Endodermal cell (in vitro differentiated cells): Measurements from ENCODE around the gene VAV2. TPM values are rescaled to one million over a fixed set of nuclear protein-coding genes. Genes with fewer than 3 reads are reported as not detected.

ENCODE experiments used
- DNase-seq: peaks from one replicate; pipeline ENCODE4 v3.0.0-alpha.2; 2017
- H3K27ac ChIP-seq: 2 replicates; pipeline ENCODE4 v1.5.1; 2013; ENCODE audit warnings: mild to moderate bottlenecking, low read depth, low read length, moderate library complexity
- H3K27me3 ChIP-seq: 2 replicates; pipeline ENCODE4 v1.6.1; 2013; ENCODE audit warnings: mild to moderate bottlenecking, low read length, moderate library complexity; ENCODE audit not compliant: insufficient read depth, control insufficient read depth, poor library complexity, severe bottlenecking
- H3K36me3 ChIP-seq: 2 replicates; pipeline ENCODE4 v1.7.0; 2013; ENCODE audit warnings: mild to moderate bottlenecking, low read length, moderate library complexity; ENCODE audit not compliant: control insufficient read depth, insufficient read depth
- H3K4me1 ChIP-seq: one replicate; pipeline ENCODE4 v1.7.0; 2013; ENCODE audit warnings: low read length; ENCODE audit not compliant: control insufficient read depth, insufficient read depth
- H3K4me3 ChIP-seq: 2 replicates; pipeline ENCODE4 v1.5.1; 2013; ENCODE audit warnings: mild to moderate bottlenecking, low read length, moderate library complexity
- H3K9ac ChIP-seq: 2 replicates; pipeline ENCODE4 v1.6.1; 2013; ENCODE audit warnings: mild to moderate bottlenecking, low read length, moderate library complexity; ENCODE audit not compliant: poor library complexity, severe bottlenecking; ENCODE audit errors: extremely low read depth
- H3K9me3 ChIP-seq: 2 replicates; pipeline ENCODE4 v1.6.1; 2013; ENCODE audit warnings: mild to moderate bottlenecking, low read length, moderate library complexity; ENCODE audit not compliant: control insufficient read depth
- H3K27ac Mint-ChIP-seq: 2 replicates; pipeline ENCODE4 v1.8.0; 2020; ENCODE audit warnings: mixed read lengths
- H3K27me3 Mint-ChIP-seq: 2 replicates; pipeline ENCODE4 v1.8.0; 2021; ENCODE audit warnings: mild to moderate bottlenecking, mixed read lengths; ENCODE audit not compliant: insufficient read depth
- H3K36me3 Mint-ChIP-seq: 2 replicates; pipeline ENCODE4 v1.8.0; 2020; ENCODE audit warnings: low read depth, mixed read lengths
- H3K4me1 Mint-ChIP-seq: 2 replicates; pipeline ENCODE4 v1.8.0; 2020; ENCODE audit warnings: mixed read lengths
- H3K4me3 Mint-ChIP-seq: 2 replicates; pipeline ENCODE4 v1.8.0; 2020; ENCODE audit warnings: mild to moderate bottlenecking, moderate library complexity, mixed read lengths
- H3K9me3 Mint-ChIP-seq: 2 replicates; pipeline ENCODE4 v1.8.0; 2020; ENCODE audit warnings: mild to moderate bottlenecking, mixed read lengths
- WGBS, 2 experiments: methylation state at CpG; one replicate each; pipeline versions ENCODE4 v1.1.5 to v1.1.7; 2013; ENCODE audit warnings: missing lambda C conversion rate in 2 of 2, mixed read lengths in 1 of 2; ENCODE audit not compliant: insufficient coverage in 1 of 2, insufficient read length in 1 of 2; 5-methylcytosine and 5-hydroxymethylcytosine counted together
- total RNA-seq, 2 donors: library from RNA; stranded (reverse); fragmentation: NEBNext Ultra II Directional in 1 of 2; extraction: Animal tissue kit (Norgen Biotek cat#: 25700) in 1 of 2; gene quantifications; 2 replicates in 1 of 2; 3 replicates in 1 of 2; pipeline ENCODE4 v1.2.1, GENCODE V29; 2021
- TF ChIP-seq, protein P1 (sequence below): fragments of 200-600 bp; sonication (generic); conservative IDR thresholded peaks from 2 replicates; pipeline ENCODE4 v1.5.0; 2021; ENCODE audit warnings: antibody characterized with exemption, mild to moderate bottlenecking

Gene VAV2
- total RNA-seq, 2 donors from 2014 or later, result 29.8 to 35.9 TPM

DNA sequence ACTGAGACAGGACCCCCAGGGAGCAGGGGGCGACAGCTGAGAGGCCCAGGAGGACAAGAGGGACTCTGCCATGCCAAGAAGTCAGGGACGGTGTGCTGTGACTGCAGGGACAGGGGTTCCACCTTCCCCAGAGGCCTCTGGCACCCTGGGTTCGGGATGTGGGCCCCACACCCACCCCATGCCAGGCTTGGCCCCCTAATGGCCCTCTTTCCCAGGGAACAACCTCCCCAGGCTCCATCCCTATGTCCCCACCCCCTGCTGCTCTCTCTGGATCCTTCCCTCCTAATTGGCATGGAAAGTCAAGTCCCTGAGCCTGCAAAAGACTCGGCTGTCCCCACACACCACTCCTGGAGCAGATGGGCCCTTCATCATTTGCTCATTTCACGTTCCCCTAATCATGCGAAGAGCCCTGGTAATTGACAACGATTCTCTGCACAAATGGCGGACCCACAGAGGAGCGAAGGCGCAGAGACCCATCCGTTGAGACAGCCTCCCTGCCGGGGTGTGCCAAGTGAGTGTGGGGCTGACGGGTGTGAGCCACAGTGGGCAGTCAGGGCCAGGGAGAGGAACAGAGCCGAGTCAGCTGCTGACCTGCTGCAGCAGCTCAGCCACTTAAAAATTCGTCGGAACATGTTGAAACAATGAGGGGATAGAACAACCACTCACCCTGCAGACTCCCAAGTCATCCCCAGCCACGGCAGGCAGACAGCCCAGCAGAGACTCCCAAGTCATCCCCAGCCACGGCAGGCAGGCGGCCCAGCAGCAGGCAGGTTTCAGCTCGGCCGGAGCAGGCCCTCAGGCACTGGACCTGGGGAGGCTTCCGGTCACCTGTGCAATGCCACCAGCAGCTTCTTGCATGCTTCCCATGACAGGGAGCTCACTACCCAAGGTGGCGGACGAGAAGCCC, 109.0 kb downstream of the VAV2 start:
- Histone ChIP-seq H3K4me3 (no peak overlapping the region), H3K9ac (no peak overlapping the region), H3K27ac (peak overlapping the region; percentile 80), H3K27me3 (no peaks in the 10 kb centered on the region), H3K9me3 (no peaks in the 10 kb centered on the region), H3K4me1 (no peaks in the 10 kb centered on the region), H3K36me3 (no peaks in the 10 kb centered on the region)
- no peaks in the 10 kb centered on the region for H3K27me3 Mint-ChIP-seq
- peak overlapping the region; percentile 77 for H3K27ac Mint-ChIP-seq
- TF ChIP-seq, protein P1, sequence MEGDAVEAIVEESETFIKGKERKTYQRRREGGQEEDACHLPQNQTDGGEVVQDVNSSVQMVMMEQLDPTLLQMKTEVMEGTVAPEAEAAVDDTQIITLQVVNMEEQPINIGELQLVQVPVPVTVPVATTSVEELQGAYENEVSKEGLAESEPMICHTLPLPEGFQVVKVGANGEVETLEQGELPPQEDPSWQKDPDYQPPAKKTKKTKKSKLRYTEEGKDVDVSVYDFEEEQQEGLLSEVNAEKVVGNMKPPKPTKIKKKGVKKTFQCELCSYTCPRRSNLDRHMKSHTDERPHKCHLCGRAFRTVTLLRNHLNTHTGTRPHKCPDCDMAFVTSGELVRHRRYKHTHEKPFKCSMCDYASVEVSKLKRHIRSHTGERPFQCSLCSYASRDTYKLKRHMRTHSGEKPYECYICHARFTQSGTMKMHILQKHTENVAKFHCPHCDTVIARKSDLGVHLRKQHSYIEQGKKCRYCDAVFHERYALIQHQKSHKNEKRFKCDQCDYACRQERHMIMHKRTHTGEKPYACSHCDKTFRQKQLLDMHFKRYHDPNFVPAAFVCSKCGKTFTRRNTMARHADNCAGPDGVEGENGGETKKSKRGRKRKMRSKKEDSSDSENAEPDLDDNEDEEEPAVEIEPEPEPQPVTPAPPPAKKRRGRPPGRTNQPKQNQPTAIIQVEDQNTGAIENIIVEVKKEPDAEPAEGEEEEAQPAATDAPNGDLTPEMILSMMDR, result no peak
- H3K4me3 Mint-ChIP-seq, result no peak overlapping the region
- WGBS, 2 experiments, result 94 to 97% methylated on average over 16 to 24 of the region's 24 CpGs
- H3K36me3 Mint-ChIP-seq, result no peaks in the 10 kb centered on the region
- H3K4me1 Mint-ChIP-seq, result peaks cover 16% of the 10 kb centered on the region
- DNase-seq, result no peak
- no peaks in the 10 kb centered on the region for H3K9me3 Mint-ChIP-seq

DNA sequence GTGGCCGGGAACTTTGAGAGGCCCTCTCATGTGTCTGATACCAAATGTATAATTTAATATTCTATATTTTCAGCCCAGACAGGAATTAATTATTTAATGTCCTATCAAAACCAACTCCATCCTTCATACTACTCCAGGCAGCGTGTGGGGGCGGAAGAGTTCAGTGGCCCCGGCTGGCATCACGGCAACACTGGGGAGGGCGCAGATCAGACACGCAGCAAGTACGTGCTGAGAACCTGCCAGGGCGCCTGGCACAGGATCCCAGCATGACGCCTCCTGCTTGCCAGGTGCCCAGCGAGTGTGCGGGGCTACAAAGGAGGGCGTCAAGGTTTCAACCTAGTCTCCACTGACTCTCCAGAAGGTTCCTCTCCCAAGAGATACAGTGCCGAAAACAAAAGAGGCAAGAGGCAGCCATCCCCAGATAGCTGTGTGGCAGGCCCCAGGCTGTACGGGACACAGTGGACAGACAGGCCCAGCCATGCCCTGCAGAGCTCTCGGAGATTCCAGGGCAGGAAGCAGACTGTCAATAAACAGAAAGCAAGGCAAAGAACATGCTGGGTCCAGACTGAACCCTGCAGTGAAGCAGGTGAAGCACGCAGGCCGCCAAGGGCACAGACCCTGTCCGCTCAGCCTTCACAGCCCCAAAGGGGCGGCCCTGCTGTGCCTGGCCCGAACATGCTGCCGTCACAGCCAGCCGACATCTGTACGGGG, 110.3 kb downstream of the VAV2 start:
- Histone ChIP-seq H3K27ac (peak overlapping the region; percentile 80), H3K9ac (no peak overlapping the region), H3K4me3 (no peak overlapping the region), H3K27me3 (no peaks in the 10 kb centered on the region), H3K4me1 (no peaks in the 10 kb centered on the region), H3K36me3 (no peaks in the 10 kb centered on the region), H3K9me3 (no peaks in the 10 kb centered on the region)
- TF ChIP-seq, protein P1, result no peak
- Mint-ChIP-seq H3K27me3 (no peaks in the 10 kb centered on the region), H3K27ac (peak overlapping the region; percentile 78), H3K4me3 (no peak overlapping the region), H3K9me3 (no peaks in the 10 kb centered on the region), H3K4me1 (peaks cover 11% of the 10 kb centered on the region), H3K36me3 (no peaks in the 10 kb centered on the region)
- WGBS, 2 experiments, result 94 to 95% methylated on average over 15 to 24 of the region's 24 CpGs
- DNase-seq, result no peak

DNA sequence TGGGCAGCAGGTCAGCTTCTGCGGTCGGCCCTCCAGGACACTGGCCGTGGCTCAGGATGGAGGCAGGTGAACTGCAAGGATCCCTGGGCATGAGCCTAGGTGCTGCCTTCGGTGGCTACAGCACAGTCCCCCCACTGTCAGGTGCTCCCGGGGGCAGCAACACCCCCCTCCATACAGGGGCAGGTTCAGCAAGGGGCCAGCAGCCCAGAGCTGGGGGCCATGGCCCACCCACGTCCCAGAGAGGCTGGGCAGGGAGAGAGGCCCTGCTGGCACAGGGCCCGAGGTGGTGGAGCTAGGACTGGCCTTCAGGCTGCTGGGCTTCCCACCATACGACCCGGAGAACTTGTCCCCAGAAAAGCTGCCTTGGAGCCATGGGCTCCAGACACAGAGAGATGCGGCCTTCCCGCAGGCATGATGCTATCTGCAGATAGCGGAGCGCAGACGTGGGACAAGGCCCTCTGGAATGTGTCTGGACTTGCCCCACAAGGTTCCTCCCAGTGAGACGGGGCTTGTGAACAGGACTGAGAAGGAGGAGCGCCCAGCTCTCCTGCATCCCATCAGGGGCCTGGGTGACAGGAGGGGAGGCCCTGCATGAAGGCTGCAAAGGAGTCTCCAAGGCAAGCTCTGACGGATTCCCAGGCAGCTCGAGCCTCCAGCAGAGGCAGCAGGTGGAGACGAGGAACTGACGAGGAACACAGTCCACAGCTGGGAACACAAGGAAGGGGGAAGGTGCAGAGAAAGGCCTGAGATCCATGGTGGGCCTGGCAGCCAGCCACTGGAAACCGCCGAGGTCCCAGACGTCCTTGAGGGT, 111.1 kb downstream of the VAV2 start:
- Histone ChIP-seq H3K4me3 (no peak overlapping the region), H3K27me3 (no peaks in the 10 kb centered on the region), H3K9me3 (no peaks in the 10 kb centered on the region), H3K9ac (no peak overlapping the region), H3K4me1 (no peaks in the 10 kb centered on the region), H3K36me3 (no peaks in the 10 kb centered on the region), H3K27ac (peak overlapping the region; percentile 80)
- peaks cover 11% of the 10 kb centered on the region for H3K4me1 Mint-ChIP-seq
- H3K36me3 Mint-ChIP-seq, result no peaks in the 10 kb centered on the region
- H3K27me3 Mint-ChIP-seq, result no peaks in the 10 kb centered on the region
- H3K27ac Mint-ChIP-seq, result peak overlapping the region; percentile 78
- no peaks in the 10 kb centered on the region for H3K9me3 Mint-ChIP-seq
- no peak for DNase-seq
- TF ChIP-seq, protein P1, result no peak
- no peak overlapping the region for H3K4me3 Mint-ChIP-seq
- WGBS, 2 experiments, result 86 to 90% methylated on average over 17 to 23 of the region's 23 CpGs
